ENCODE data around the gene UPK2.
A peak's percentile ranks its signal among the peaks of the same experiment; 100 is the strongest.
"Not testable (repeated sequence)": the region's sequence is repeated elsewhere in the genome, so short reads cannot be mapped to it uniquely, and the experiment has no call there.

Gene UPK2

DNA sequence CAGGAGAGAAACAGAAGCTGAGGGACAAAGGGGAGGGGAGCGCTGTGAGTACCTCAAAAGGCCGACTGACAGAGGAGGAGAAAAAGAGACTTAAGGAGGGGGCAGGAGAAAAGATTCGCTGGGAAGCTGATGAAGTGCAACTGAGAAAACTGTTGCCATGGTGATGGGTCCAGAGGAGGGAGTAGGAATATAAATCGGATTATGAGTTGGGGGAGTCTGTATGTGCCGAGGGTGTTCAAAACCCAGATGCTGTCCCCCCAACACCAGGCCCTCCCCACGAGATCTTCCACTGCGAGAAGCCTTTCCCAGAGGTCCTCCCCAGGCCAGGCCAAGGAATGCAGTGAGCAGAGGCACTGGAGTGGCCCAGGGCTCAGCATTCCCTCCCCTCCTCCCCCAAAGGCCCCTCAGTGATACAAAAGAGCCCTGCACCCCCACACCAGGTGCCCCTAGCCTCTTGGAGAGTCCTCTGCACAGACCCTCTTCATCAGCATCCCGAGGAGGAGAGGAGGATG is 16.6 kb upstream of the UPK2 start:
- no peak for DNase-seq

DNA sequence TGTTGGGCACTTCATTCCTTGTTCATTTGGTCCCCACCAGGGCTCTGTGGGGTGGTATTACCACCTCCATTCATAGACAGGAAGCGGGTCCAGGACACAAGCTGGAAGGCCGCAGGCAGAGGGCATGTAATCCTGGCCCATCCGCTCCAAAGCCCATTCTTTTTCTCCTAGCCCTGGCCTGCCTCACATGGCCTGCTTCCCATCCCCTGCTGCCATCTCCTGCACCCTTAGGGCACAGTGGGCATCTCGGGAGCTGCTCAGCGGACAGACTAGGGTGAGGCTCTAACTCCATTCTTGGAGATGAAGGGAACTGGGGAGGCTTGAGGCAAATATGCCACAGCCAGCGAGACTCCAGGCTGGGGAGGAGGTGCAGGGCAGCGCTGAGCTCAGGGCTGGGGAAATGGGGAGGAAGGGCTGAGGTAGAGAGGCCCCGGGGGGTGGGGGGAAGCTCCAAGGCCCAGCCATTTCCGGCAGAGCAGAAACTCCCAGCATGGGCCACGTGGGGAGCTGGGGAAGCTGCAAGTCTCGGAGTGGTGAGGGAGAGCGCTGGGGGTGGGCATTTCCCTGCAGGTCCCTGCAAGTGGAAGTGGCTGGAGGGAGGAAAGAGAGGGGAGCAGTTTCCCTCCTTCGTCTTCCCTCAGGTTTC is 16.0 kb upstream of the UPK2 start:
- DNase-seq, result no peak

- no peak for DNase-seq
Measured at GRCh38 chr11:118947091-118947490, 9.0 kb upstream of the UPK2 start.

GRCh38 chr11:118948000-118948399 is 8.1 kb upstream of the UPK2 start:
- DNase-seq, result no peak

- peak; percentile 70 for DNase-seq
Measured at GRCh38 chr11:118953265-118953664, 2.8 kb upstream of the UPK2 start.

DNA sequence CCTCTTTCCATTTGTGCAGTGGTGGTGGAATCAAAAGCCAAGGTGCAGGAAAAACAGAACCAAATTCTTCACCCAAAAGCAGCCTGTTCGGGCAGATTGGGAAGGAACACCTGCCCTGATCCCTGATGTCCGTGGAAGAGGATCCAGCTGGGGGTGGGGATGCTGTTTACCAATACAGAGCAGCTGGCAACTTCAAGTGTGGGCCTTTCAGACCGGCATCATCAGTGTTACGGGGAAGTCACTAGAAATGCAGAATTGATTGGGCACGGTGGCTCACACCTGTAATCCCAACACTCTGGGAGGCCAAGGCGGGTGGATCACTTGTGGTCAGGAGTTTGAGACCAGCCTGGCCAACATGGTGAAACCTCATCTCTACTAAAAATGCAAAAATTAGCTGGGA is 2.1 kb upstream of the UPK2 start:
- DNase-seq, result not testable (repeated sequence)

DNA sequence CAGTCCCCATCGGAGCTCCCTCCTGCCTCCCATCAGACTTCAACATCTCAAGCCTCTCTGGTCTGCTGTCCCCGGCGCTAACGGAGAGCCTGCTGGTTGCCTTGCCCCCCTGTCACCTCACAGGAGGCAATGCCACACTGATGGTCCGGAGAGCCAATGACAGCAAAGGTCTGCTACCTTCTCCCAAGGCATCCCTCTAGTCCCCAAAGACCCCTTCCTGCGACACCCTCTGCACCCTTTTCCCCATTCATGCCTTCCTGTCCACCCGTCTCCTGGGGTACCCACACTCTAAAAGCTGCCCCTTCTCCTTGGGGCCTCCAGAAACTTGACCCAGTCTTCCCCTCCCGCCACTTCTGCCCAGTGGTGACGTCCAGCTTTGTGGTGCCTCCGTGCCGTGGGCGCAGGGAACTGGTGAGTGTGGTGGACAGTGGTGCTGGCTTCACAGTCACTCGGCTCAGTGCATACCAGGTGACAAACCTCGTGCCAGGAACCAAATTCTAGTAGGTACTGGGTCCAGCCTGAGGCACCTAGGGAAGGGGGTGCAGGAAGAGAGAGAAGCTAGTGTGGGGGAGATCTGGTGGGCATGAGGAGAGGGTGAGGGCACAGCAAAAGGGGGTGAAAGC is 860 bp downstream of the UPK2 start:
- no peak for DNase-seq

DNA sequence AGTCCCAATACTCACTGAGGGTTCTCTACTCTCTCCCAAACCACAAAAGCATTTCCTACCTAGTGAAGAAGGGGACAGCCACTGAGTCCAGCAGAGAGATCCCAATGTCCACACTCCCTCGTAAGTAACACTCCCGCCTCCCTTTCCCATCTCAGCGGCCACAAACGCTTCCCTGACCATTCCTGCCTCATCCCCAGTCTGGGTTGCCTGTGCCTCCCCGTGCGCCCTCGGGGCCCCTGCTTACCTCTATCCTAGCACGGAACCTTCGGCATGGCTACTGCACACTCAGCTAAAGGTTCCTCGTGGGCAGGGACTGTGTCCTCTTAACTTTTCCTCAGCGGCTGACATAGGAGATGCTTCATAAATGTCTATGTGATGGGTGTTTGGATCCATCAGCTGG is 1.5 kb downstream of the UPK2 start:
- DNase-seq, result no peak

DNA sequence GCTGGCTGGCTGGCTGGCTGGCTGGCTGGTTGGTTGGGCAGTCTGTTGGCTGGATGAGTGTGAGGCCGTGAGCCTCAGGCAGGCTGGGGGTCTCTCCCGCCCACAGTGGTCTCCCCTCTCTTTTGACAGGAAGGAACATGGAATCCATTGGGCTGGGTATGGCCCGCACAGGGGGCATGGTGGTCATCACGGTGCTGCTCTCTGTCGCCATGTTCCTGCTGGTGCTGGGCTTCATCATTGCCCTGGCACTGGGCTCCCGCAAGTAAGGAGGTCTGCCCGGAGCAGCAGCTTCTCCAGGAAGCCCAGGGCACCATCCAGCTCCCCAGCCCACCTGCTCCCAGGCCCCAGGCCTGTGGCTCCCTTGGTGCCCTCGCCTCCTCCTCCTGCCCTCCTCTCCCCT is 1.9 kb downstream of the UPK2 start:
- DNase-seq, result no peak

GRCh38 chr11:118958577-118958976 is 2.5 kb downstream of the UPK2 start:
- no peak for DNase-seq

GRCh38 chr11:118961189-118961588 is 5.1 kb downstream of the UPK2 start:
- DNase-seq, result no peak

- no peak for DNase-seq
Measured at GRCh38 chr11:118961591-118961990, 5.5 kb downstream of the UPK2 start.

- DNase-seq, result not testable (repeated sequence)
Measured at GRCh38 chr11:118969508-118969907, 13.4 kb downstream of the UPK2 start.

DNA sequence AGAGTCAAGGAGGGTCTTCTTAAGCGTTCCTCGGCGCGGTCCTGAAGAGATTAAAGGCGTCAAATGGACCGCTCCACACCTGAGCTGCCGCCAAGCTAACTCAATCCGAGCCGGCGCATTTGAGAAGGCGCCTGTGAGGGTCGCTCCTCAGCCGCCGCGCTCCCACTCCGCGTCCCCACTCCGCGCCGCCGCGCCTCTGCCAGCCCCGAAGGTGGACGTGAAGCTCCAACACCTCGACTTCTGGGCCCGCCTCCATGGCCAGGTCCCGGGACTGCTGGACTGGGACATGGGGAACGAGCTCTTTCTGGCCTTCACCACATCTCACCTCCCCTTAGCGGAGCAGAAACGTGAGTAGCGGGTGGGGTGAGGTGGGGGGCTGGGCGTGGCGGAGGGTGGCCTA is 15.5 kb downstream of the UPK2 start, which contains the start of gene FOXR1:
Gene FOXR1 (plus strand): TSS at position 116 of the 400 bp plus-strand sequence. CDS start 171 bp downstream, at position 287.
- no peak for DNase-seq

DNA sequence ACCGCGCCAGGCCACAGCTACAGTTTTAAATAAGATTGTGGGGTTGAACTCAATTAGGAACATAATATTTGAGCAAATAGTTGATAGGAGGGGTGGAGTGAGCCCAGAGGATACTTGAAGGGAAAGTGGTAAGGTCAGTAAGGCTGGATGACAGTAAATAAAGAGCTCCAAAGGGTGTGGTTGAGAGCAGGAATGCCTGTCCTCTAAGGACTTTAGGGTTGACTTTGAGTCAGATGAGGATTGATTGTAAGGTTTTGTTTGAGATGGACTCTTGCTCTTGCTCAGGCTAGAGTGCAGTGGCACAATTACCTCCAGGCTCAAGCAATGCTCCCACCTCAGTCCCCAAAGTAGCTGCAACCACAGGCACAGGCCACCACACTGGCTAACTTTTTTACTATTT is 17.9 kb downstream of the UPK2 start:
- no peak for DNase-seq

DNA sequence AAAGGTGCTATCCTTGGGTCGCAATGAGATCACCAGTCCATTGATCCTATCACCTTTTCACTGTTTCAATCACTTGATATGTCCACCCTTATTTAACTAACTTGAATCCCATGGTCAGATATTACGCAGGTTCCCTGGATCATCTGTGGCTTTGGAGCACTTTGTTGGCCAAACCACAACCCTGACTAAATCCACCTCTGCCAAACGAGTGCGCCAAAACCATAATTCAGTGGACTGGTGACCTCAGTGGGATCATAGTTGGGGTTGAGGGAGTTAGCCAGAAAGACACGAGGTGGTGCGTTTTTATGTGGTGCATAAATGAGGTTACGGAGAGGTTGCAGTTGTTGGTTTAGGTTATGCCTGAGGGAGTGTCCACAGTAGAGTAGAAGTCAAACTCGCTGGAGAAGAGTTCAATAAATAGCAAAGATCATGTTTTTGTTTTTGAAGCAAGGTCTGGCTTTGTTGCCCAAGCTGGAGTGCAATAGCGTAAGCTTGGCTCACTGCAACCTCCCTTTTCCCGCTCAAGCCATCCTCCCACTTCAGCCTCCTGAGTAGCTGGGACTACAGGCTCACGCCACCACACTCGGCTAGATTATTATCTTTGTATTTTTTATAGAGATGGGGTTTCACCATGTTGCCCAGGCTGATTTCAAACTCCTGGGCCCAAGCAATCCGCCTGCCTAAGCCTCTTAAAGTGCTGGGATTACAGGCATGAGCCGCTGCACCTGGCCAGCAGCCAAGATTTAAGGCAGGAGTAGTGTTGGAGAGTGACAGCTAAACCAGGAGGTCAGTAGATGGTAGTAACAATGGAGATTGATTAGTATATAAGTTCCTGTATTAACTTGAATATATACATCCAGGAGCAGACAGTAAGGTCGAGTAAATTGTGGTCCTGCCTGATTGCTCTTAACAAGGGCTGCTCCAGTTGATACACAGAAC is 19.9 kb downstream of the UPK2 start:
- DNase-seq, result no peak

DNA sequence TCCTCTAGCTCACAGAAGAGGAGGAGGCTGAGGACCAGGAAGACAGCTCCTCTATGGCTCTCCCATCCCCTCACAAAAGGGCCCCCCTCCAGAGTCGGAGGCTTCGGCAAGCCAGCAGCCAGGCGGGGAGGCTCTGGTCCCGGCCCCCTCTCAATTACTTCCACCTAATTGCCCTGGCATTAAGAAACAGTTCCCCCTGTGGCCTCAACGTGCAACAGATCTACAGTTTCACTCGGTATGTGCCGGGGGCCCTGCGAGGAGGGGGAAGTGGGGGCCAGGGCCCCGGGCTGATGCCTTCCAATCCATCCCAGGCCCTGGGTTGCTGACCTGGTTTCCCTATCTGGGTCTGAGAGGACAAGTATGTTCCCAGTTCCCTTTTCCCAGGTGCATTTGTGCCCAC is 23.3 kb downstream of the UPK2 start:
- DNase-seq, result no peak

- DNase-seq, result no peak
Measured at GRCh38 chr11:118980191-118980881, 24.2 kb downstream of the UPK2 start.

GRCh38 chr11:118984337-118984736 is 28.2 kb downstream of the UPK2 start:
- DNase-seq, result not testable (repeated sequence)

DNA sequence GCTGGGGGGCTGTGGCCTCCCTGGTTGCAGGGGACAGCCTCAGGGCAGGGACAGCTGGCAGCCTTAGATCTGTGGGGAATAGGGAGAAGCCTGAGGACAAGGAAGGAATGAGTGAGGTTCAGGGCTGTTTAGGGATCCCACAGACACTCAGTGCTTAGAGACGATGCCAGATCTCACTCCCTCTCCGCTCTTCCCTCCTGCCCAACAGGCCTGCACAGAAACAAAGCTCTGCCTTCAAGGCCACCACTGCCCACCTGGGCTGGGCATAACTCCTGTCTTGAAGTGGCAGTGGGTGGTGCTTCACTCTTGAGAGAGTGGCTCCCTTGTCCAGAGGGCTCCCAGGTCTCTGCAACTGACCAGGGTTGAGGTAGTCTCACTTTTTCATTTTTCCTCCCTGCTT is 28.7 kb downstream of the UPK2 start:
- no peak for DNase-seq

- DNase-seq, result no peak
Measured at GRCh38 chr11:118988280-118988679, 32.2 kb downstream of the UPK2 start.

GRCh38 chr11:118991486-118992038 is 35.5 kb downstream of the UPK2 start:
- DNase-seq, result not testable (repeated sequence)

Data from NCI-H1092 (cell line).